HG03175 (cell line): ENCODE measurements around the gene RAB1A.
A peak's percentile ranks its signal among the peaks of the same experiment; 100 is the strongest.

Experiments used
- ATAC-seq: cut with Tn5 transposase; IDR thresholded peaks from one replicate; pipeline ENCODE4 v1.9.1; 2021; ENCODE audit warnings: mild to moderate bottlenecking, moderate library complexity; ENCODE audit not compliant: unreplicated experiment

RAB1A gene

GRCh38 chr2:65062843-65063825 is 66.8 kb downstream of the RAB1A start:
- no peak for ATAC-seq

- no peak for ATAC-seq
Observed at GRCh38 chr2:65061910-65062339, 68.0 kb downstream of the RAB1A start.

- no peak for ATAC-seq
Observed at GRCh38 chr2:65061146-65061909, 68.6 kb downstream of the RAB1A start.

- no peak for ATAC-seq
Observed at GRCh38 chr2:65059071-65059470, 70.8 kb downstream of the RAB1A start.

GRCh38 chr2:65057391-65058052 is 72.4 kb downstream of the RAB1A start:
- no peak for ATAC-seq

- ATAC-seq, result no peak
Observed at GRCh38 chr2:65057054-65057375, 72.9 kb downstream of the RAB1A start.

- ATAC-seq, result peak; percentile 89
Observed at GRCh38 chr2:65056215-65057053, 73.5 kb downstream of the RAB1A start, which contains the start of gene CEP68. Gene CEP68, plus strand, starts transcription at chr2:65056416. Its CDS starts 13,029 bp downstream, at chr2:65069445.

GRCh38 chr2:65055422-65056214 is 74.3 kb downstream of the RAB1A start:
- ATAC-seq, result peak; percentile 32

- no peak for ATAC-seq
Observed at GRCh38 chr2:65054749-65055421, 75.0 kb downstream of the RAB1A start.

- ATAC-seq, result peak; percentile 51
Observed at GRCh38 chr2:65053199-65053598, 76.7 kb downstream of the RAB1A start.

- no peak for ATAC-seq
Observed at GRCh38 chr2:65050931-65051330, 79.0 kb downstream of the RAB1A start.

GRCh38 chr2:65049010-65049639 is 80.8 kb downstream of the RAB1A start:
- ATAC-seq, result no peak

GRCh38 chr2:65046633-65047407 is 83.1 kb downstream of the RAB1A start:
- no peak for ATAC-seq

- ATAC-seq, result no peak
Observed at GRCh38 chr2:65045651-65046050, 84.3 kb downstream of the RAB1A start.

GRCh38 chr2:65044097-65044735 is 85.7 kb downstream of the RAB1A start:
- no peak for ATAC-seq

GRCh38 chr2:65043001-65043400 is 86.9 kb downstream of the RAB1A start:
- no peak for ATAC-seq
